GM19395 (cell line): ENCODE measurements around the gene RD3L.

ENCODE experiments used
- ATAC-seq: cut with Tn5 transposase; IDR thresholded peaks from one replicate; pipeline ENCODE4 v1.9.1; 2021; ENCODE audit warnings: mild to moderate bottlenecking, moderate library complexity; ENCODE audit not compliant: unreplicated experiment

The RD3L gene

DNA sequence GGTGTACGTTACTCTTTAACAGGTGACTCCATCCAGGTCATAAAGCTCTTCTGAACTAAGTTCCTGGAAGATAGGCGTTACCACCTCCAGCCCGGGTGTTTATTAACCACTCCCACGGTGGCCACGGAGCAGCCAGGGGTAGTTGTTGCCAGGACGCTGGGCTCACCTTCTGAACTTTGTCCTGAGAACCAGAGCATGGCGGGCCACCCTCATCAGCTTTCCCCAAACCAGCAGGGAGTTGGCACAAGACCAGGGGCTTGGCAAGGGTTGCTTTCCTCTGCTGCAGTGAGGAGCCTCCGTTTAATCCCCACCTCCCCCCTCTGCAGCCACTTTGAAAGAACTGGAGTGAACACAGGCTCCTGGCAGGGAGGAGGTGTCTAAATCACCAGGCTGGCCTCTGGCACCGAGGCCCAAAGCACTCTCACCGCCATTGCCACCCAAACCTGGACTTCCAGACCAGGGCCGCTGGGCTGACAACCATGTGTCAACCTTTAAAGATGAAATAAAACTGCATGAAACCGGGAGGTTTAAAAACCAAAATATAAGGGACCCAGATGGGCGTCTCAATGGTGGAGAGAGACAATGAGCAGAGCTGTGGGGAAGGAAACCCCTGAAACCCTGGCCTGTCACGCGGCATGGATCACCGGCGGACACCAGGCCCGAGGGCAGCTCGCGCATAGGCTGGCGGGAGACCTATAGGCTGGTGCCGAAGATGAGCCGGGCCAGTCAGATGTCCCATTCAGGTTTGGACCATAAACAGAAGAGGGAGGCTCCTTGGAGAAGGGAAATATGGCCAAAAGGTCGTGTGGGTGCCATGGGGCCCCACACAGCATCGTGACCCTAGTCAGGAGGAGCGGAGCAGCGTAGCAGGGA is 45.0 kb downstream of the RD3L start:
- no peak for ATAC-seq

DNA sequence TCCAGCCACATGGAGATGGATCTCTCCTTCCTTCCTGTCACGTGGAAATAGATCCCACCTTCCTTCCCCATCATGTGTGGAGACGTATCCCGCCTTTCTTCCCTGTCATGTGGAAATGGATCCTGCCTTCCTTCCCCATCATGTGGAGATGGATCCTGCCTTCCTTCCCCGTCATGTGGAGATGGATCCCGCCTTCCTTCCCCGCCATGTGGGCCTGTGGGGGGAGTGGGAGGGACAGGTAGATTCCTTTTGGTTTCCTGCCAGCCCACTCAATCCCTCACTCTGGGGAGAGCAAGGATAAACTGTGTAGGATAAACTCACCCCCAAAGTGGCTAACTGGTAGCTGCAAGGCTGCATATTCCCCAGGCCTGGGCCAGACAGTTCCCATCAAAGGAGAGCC is 45.8 kb downstream of the RD3L start:
- no peak for ATAC-seq

DNA sequence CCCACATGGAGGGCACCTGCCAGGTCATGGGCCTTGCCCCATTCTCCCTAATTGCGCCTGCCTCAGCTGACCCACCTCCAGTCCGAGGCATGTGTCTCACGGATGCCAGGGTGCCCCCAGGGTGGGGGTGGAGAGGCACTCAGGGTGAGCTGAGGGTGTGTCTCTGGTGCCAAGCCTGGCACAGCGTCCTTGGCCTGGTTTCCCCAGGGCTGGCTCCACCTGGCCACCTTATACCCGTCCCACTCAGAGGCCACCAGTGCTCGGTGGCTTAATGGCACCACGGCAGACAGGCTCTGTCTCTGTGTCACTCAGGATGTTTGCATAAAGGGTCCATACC is 47.6 kb downstream of the RD3L start:
- no peak for ATAC-seq

DNA sequence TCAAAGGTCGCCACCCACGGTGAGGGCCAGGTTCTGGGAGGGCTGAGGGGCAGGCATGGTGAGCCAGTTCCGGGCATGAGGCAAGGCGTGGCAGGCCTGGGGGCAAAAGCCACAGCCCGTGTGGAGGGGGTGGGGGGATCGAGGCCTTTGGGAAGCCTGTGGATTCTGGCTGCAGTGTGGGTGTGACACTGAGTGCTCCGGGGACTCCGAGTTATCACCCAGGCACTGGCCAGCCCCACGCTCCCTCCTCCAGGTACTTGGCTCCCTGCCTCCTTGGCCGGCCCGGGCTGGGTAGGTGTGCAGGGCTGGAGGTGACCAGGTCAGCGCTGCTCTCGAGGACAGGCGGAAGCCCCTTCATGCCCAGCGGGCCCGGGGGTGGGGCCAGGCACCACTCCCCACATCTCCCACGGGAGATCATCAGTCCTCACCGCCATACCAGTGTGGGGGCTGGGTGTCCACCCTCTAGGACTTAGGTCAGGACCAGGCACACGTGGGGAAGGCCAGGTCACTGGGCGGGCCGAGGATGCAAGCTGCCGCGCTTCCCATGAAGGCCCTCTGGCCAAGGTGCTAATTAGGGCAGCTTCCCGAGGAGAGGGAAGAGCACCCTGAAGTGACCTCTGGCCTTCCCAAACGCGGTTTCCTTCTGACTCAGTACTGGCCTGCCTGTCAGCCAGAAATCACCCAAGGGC is 48.2 kb downstream of the RD3L start:
- no peak for ATAC-seq

DNA sequence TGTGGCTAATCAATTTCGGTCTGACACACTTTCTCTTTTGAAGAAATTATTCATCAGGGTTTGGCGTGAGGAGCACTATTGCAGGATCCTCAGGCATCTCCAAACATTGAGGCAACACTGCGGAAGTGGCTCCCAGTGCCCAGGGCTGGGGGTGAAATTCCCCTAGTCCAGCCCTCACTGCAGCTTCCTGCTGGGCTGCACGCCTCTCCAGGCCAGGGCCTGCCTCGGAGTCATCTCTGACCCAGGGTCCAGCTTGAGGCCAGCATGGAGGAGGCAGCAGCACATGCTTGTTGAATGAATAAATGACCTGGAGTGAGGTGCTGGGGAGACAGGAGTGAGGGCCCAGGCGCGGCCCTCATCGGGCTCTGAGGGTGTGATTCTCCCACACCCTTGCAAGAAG is 50.1 kb downstream of the RD3L start:
- no peak for ATAC-seq

DNA sequence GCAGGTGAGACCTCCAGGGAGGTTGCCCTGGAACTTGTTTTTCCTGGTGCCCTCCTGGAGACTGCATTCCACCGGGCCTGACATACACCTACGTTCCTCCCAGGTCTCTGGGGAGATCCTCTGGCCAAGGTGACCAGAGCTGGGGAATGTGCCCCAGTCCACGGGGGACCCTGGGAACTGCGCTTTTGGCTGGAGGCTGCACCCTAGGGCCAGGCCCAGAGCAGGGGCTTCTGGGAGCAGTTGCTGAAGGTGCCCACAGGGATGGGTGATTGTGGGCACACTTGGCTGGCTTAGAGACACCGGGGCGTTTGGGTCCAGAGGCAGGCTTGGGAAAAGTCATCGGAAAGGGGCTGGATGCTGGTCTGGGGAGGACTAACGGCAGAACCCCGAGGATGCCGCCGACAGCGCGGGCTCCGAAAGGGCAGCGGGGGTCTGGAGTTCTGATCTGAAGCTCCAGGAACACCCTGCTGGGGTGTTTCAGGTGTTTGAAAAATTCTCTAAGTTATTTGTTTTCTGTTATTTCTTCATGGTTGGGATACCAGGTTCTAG is 50.6 kb downstream of the RD3L start:
- no peak for ATAC-seq

DNA sequence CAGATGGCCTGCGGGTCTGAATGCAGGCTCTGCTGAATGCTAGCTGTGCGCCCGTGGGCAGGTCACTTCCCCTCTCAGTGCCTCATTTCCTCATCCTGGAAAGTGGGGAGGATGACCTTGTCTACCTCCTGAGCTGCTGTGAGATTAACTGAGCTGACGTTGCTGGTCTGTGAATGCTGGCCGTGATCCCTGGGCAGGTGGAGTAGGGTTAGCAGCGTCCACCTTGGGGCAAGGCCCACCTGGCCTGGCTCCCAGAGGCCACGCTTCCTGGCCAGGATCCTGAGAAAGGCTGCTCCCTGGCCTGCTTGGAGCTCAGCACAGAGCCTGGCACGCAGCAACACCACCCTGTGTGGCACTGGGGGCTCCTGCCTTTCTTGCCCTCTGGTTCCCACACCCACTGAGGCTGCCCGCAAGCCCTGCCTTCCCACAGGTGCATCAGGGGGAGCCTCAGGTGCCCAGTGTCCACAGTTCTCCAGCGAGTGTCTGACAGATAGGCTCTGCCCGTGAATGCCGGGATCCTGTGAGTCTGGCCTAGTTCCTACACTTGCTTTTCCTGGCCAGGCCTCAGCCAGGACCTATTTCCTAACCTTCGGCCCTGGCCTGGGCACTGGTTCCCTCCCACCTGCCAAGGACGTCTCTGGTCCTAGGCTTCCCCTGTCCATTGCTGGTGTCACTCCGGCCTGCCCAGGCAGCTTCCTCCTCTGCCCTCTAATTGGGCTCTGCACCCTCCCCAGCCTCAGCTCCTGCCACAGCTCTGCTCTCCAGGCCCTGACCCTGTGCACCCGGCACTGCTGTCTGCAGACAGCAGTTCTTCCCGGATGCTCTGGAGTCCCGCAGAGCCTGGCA is 51.3 kb downstream of the RD3L start:
- no peak for ATAC-seq
